ENCODE measurements around the gene TUSC2.

The TUSC2 gene

GRCh38 chr3:50353245-50354004 lies 25.4 kb upstream of the TUSC2 start:
- peaks cover 17% of the 10 kb centered on the region for H3K4me1 ChIP-seq (ENCODE audit: control insufficient read depth, insufficient read depth, low read length)
- peaks cover 50% of the 10 kb centered on the region for H3K36me3 ChIP-seq (ENCODE audit: control insufficient read depth, insufficient read depth, low read length)
- no peaks in the 10 kb centered on the region for H3K9me3 ChIP-seq (ENCODE audit: control insufficient read depth, insufficient read depth, low read length)
- no peak overlapping the region for H3K9ac ChIP-seq (ENCODE audit: low read depth, low read length)
- no peaks in the 10 kb centered on the region for H3K27me3 ChIP-seq (ENCODE audit: control insufficient read depth, insufficient read depth, low read length)
- no peak overlapping the region for H3K27ac ChIP-seq (ENCODE audit: low read depth, low read length)
- H3K4me3 ChIP-seq (ENCODE audit: low read depth, low read length), result no peak overlapping the region

- no peak overlapping the region for H3K27ac ChIP-seq (ENCODE audit: low read depth, low read length)
- H3K36me3 ChIP-seq (ENCODE audit: control insufficient read depth, insufficient read depth, low read length), result peaks cover 56% of the 10 kb centered on the region
- no peaks in the 10 kb centered on the region for H3K9me3 ChIP-seq (ENCODE audit: control insufficient read depth, insufficient read depth, low read length)
- no peak overlapping the region for H3K9ac ChIP-seq (ENCODE audit: low read depth, low read length)
- H3K27me3 ChIP-seq (ENCODE audit: control insufficient read depth, insufficient read depth, low read length), result no peaks in the 10 kb centered on the region
- H3K4me1 ChIP-seq (ENCODE audit: control insufficient read depth, insufficient read depth, low read length), result peaks cover 12% of the 10 kb centered on the region
- no peak overlapping the region for H3K4me3 ChIP-seq (ENCODE audit: low read depth, low read length)
These were observed 24.8 kb upstream of the TUSC2 start for GRCh38 chr3:50352781-50353180.

GRCh38 chr3:50351323-50351697 lies 23.3 kb upstream of the TUSC2 start:
- Histone ChIP-seq H3K9ac (ENCODE audit: low read depth, low read length) (no peak overlapping the region), H3K36me3 (ENCODE audit: control insufficient read depth, insufficient read depth, low read length) (peaks cover 51% of the 10 kb centered on the region), H3K27ac (ENCODE audit: low read depth, low read length) (no peak overlapping the region), H3K9me3 (ENCODE audit: control insufficient read depth, insufficient read depth, low read length) (no peaks in the 10 kb centered on the region), H3K27me3 (ENCODE audit: control insufficient read depth, insufficient read depth, low read length) (peaks cover 4% of the 10 kb centered on the region; the same call in 1 of the 2 replicates), H3K4me3 (ENCODE audit: low read depth, low read length) (peak overlapping the region; percentile 91), H3K4me1 (ENCODE audit: control insufficient read depth, insufficient read depth, low read length) (peaks cover 6% of the 10 kb centered on the region)

GRCh38 chr3:50350527-50351322 lies 22.7 kb upstream of the TUSC2 start, which contains the start of the genes CYB561D2 and NPRL2:
Gene CYB561D2, plus strand, starts transcription at chr3:50350862. Its CDS starts 572 bp downstream, at chr3:50351434.
Gene NPRL2, minus strand, starts transcription at chr3:50350775. Its CDS starts 123 bp downstream, at chr3:50350652.
- H3K27ac ChIP-seq (ENCODE audit: low read depth, low read length), result peak within 1 kb of the TSS; percentile 75

GRCh38 chr3:50350213-50350526 lies 22.1 kb upstream of the TUSC2 start:
- H3K27ac ChIP-seq (ENCODE audit: low read depth, low read length), result no peak overlapping the region
- peaks cover 40% of the 10 kb centered on the region for H3K36me3 ChIP-seq (ENCODE audit: control insufficient read depth, insufficient read depth, low read length)
- peak overlapping the region; percentile 91 for H3K4me3 ChIP-seq (ENCODE audit: low read depth, low read length)
- peaks cover 8% of the 10 kb centered on the region for H3K27me3 ChIP-seq (ENCODE audit: control insufficient read depth, insufficient read depth, low read length)
- H3K9me3 ChIP-seq (ENCODE audit: control insufficient read depth, insufficient read depth, low read length), result no peaks in the 10 kb centered on the region
- peak overlapping the region; percentile 68; the same call in 1 of the 2 replicates for H3K9ac ChIP-seq (ENCODE audit: low read depth, low read length)
- H3K4me1 ChIP-seq (ENCODE audit: control insufficient read depth, insufficient read depth, low read length), result peaks cover 6% of the 10 kb centered on the region

More at GRCh38 chr3:50350527-50351322, 22.7 kb upstream of the TUSC2 start, which contains the start of the genes CYB561D2 and NPRL2:
- Histone ChIP-seq H3K27me3 (ENCODE audit: control insufficient read depth, insufficient read depth, low read length) (peaks cover 5% of the 10 kb centered on the region; the same call in 1 of the 2 replicates), H3K4me3 (ENCODE audit: low read depth, low read length) (peak within 1 kb of the TSS; percentile 91), H3K9me3 (ENCODE audit: control insufficient read depth, insufficient read depth, low read length) (no peaks in the 10 kb centered on the region), H3K4me1 (ENCODE audit: control insufficient read depth, insufficient read depth, low read length) (peaks cover 6% of the 10 kb centered on the region), H3K36me3 (ENCODE audit: control insufficient read depth, insufficient read depth, low read length) (peaks cover 45% of the 10 kb centered on the region), H3K9ac (ENCODE audit: low read depth, low read length) (peak within 1 kb of the TSS; percentile 68)

DNA sequence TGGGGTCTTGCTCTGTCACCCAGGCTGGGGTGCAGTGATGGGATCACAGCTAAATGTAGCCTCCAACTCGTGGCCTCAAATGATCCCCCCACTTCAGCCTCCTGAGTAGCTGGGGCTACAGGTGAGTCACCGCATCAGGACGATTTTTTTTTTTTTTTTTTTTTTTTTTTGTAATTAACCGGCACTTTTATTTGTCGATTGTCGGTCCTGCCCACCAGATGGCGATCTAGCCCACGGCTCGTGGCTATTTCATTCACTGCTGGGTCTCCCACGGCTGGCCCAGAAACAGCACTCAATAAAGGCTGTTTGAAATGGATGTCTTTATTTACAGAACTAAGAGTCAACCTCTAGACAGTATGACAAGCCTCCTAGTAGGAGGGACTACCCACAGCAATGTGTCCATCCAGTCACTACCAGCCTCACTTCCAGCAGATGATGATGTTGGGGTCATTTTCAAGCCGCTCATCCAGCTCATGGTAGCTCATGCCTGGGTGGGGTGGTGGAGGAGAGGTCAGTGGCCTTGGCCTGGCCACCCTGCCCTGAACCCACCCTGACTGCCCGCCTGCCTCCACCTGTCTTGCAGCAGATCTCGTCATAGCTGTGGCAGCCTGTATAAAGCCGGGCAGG lies 19.3 kb upstream of the TUSC2 start:
- peaks cover 34% of the 10 kb centered on the region for H3K27me3 ChIP-seq (ENCODE audit: control insufficient read depth, insufficient read depth, low read length)
- H3K4me3 ChIP-seq (ENCODE audit: low read depth, low read length), result no peak overlapping the region
- no peak overlapping the region for H3K9ac ChIP-seq (ENCODE audit: low read depth, low read length)
- H3K36me3 ChIP-seq (ENCODE audit: control insufficient read depth, insufficient read depth, low read length), result peaks cover 17% of the 10 kb centered on the region
- no peak overlapping the region for H3K27ac ChIP-seq (ENCODE audit: low read depth, low read length)
- no peaks in the 10 kb centered on the region for H3K9me3 ChIP-seq (ENCODE audit: control insufficient read depth, insufficient read depth, low read length)
- peaks cover 6% of the 10 kb centered on the region for H3K4me1 ChIP-seq (ENCODE audit: control insufficient read depth, insufficient read depth, low read length)

- peaks cover 4% of the 10 kb centered on the region; the same call in 1 of the 2 replicates for H3K4me1 ChIP-seq (ENCODE audit: control insufficient read depth, insufficient read depth, low read length)
- peak within 1 kb of the TSS; percentile 65 for H3K4me3 ChIP-seq (ENCODE audit: low read depth, low read length)
- peaks cover 17% of the 10 kb centered on the region for H3K36me3 ChIP-seq (ENCODE audit: control insufficient read depth, insufficient read depth, low read length)
- no peaks in the 10 kb centered on the region for H3K9me3 ChIP-seq (ENCODE audit: control insufficient read depth, insufficient read depth, low read length)
- H3K9ac ChIP-seq (ENCODE audit: low read depth, low read length), result no peak within 1 kb of the TSS
- no peak within 1 kb of the TSS for H3K27ac ChIP-seq (ENCODE audit: low read depth, low read length)
- H3K27me3 ChIP-seq (ENCODE audit: control insufficient read depth, insufficient read depth, low read length), result peaks cover 49% of the 10 kb centered on the region
These were observed 17.7 kb upstream of the TUSC2 start, which contains the start of gene ZMYND10 for GRCh38 chr3:50345586-50346234. Gene ZMYND10, minus strand, starts transcription at chr3:50345732. Its CDS starts 153 bp downstream, at chr3:50345579.

GRCh38 chr3:50345008-50345407 lies 17.0 kb upstream of the TUSC2 start:
- Histone ChIP-seq H3K9me3 (ENCODE audit: control insufficient read depth, insufficient read depth, low read length) (no peaks in the 10 kb centered on the region), H3K27ac (ENCODE audit: low read depth, low read length) (no peak overlapping the region), H3K4me3 (ENCODE audit: low read depth, low read length) (peak overlapping the region; percentile 65; the same call in 1 of the 2 replicates), H3K4me1 (ENCODE audit: control insufficient read depth, insufficient read depth, low read length) (0 out of 2 replicates have a peak, but pooled peaks cover under 1% of the 10 kb centered on the region), H3K9ac (ENCODE audit: low read depth, low read length) (no peak overlapping the region), H3K27me3 (ENCODE audit: control insufficient read depth, insufficient read depth, low read length) (peaks cover 56% of the 10 kb centered on the region), H3K36me3 (ENCODE audit: control insufficient read depth, insufficient read depth, low read length) (peaks cover 17% of the 10 kb centered on the region)

GRCh38 chr3:50342813-50343633 lies 15.0 kb upstream of the TUSC2 start:
- no peaks in the 10 kb centered on the region for H3K9me3 ChIP-seq (ENCODE audit: control insufficient read depth, insufficient read depth, low read length)
- H3K36me3 ChIP-seq (ENCODE audit: control insufficient read depth, insufficient read depth, low read length), result peaks cover 7% of the 10 kb centered on the region
- H3K9ac ChIP-seq (ENCODE audit: low read depth, low read length), result no peak overlapping the region
- H3K27ac ChIP-seq (ENCODE audit: low read depth, low read length), result no peak overlapping the region
- no peak overlapping the region for H3K4me3 ChIP-seq (ENCODE audit: low read depth, low read length)
- no peaks in the 10 kb centered on the region for H3K4me1 ChIP-seq (ENCODE audit: control insufficient read depth, insufficient read depth, low read length)
- peaks cover 72% of the 10 kb centered on the region for H3K27me3 ChIP-seq (ENCODE audit: control insufficient read depth, insufficient read depth, low read length)
